M059J (cell line): ENCODE data around the gene SFSWAP. TPM values are rescaled to one million over a fixed set of nuclear protein-coding genes. Genes with fewer than 3 reads are reported as not detected.

Experiments
- DNase-seq: peaks from one replicate; pipeline ENCODE4 v3.0.0-alpha.2; 2012; ENCODE audit warnings: low read depth
- total RNA-seq: library from RNA; depleted of rRNA; stranded (reverse); fragments of >200 nt; shearing (Covaris generic); gene quantifications from 2 replicates; pipeline ENCODE4 v1.2.3, GENCODE V29; 2014; rRNA removed

Gene SFSWAP
- total RNA-seq, 1 experiment from 2014 or later: 24.1 TPM

- DNase-seq: no peak
Observed at GRCh38 chr12:131834798-131835615, 124.1 kb downstream of the SFSWAP start.

GRCh38 chr12:131835616-131836171, 124.8 kb downstream of the SFSWAP start:
- no peak for DNase-seq

GRCh38 chr12:131836193-131836592, 125.3 kb downstream of the SFSWAP start:
- DNase-seq: no peak

GRCh38 chr12:131836714-131837397, 126.0 kb downstream of the SFSWAP start:
- DNase-seq: no peak

- DNase-seq: no peak
Observed at GRCh38 chr12:131840643-131841416, 129.9 kb downstream of the SFSWAP start.

- DNase-seq: no peak
Observed at GRCh38 chr12:131841547-131841946, 130.7 kb downstream of the SFSWAP start.

GRCh38 chr12:131842169-131842568, 131.3 kb downstream of the SFSWAP start:
- DNase-seq: no peak

- DNase-seq: no peak
Observed at GRCh38 chr12:131843527-131843926, 132.6 kb downstream of the SFSWAP start.

- DNase-seq: no peak
Observed at GRCh38 chr12:131844140-131844539, 133.2 kb downstream of the SFSWAP start.

- no peak for DNase-seq
Observed at GRCh38 chr12:131844656-131845055, 133.8 kb downstream of the SFSWAP start.

- DNase-seq: no peak
Observed at GRCh38 chr12:131845121-131845520, 134.2 kb downstream of the SFSWAP start.

GRCh38 chr12:131847456-131847855, 136.6 kb downstream of the SFSWAP start:
- DNase-seq: no peak

GRCh38 chr12:131848753-131849152, 137.9 kb downstream of the SFSWAP start:
- DNase-seq: no peak

Other genes starting within 250 kb of the SFSWAP start
- 8.3 and 10.1 TPM in 2 replicates for gene MMP17, start 117.3 kb downstream of the SFSWAP start, total RNA-seq
- 4.5 and 7.5 TPM in 2 replicates for gene ULK1, start 183.5 kb downstream of the SFSWAP start, total RNA-seq
- gene PUS1, start 218.2 kb downstream of the SFSWAP start, total RNA-seq: 9.3 and 10.3 TPM in 2 replicates
- gene EP400, start 238.9 kb downstream of the SFSWAP start, total RNA-seq: 3.3 and 8.0 TPM in 2 replicates